GM18511 (cell line): Measurements from ENCODE around the gene CMTM4.
"Not testable (repeated sequence)": the region's sequence is repeated elsewhere in the genome, so short reads cannot be mapped to it uniquely, and the experiment has no call there.

Experiments
- ATAC-seq: cut with Tn5 transposase; IDR thresholded peaks from one replicate; pipeline ENCODE4 v1.9.1; 2021; ENCODE audit warnings: mild to moderate bottlenecking, moderate library complexity; ENCODE audit not compliant: unreplicated experiment

The CMTM4 gene

DNA sequence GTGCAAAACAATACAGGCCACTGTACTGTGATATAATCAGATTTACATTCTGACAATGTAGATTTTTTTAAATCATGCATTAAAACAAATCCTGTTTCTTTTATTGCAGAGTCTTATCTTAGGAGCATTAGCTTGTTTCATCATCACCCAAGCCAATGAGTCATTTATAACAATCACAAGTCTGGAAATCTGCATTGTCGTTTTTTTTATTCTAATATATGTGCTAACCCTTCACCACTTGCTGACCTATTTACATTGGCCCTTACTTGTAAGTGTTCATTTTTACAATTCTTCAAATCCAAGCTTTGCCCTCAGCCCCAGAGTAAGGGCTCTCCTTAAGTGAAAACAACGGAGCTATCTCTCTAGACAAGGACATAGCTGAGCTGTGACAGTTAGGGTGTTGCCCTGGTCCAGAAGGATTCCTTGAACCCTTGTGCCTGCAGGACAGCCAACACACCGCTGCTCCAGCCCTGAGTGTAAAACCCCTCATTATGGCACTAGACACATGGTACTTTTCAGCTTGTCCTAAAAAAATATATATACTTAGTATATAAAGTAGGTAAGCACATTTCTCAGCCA lies 126.6 kb downstream of the CMTM4 start:
- no peak for ATAC-seq

DNA sequence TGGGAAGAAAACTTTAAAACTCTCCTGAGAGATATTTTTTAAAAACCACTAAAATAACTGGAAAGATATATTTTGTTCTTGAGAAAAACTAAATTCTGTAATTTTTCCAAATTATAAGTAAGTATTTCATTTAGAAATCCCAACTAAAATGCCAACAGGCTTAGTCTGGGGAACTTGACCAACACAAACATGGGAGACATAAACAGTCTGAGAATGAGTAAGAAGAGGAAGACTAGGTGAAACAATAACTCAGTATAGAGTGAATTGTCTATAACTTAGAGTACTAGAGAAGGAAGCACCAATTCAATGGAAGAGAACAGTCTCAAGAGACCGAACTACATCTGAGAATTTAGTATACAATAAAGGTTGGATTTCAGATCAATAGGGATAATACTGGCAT lies 127.4 kb downstream of the CMTM4 start:
- no peak for ATAC-seq

DNA sequence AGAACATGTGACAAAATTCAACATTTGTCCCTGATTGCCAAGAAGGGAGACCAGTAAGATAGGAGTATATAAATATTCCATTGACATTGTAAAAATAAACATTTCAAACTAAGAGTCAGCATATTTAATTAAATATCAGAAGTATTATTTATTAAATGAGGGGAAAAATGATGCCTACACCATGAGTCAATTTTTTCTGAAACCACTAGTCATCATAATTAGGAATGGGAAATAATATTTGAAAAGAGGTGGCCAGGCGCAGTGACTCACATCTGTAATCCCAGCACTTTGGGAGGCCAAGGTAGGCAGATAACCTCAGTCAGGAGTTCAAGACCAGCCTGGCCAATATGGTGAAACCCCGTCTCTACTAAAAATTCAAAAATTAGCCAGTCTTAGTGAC lies 128.2 kb downstream of the CMTM4 start:
- ATAC-seq = no peak

DNA sequence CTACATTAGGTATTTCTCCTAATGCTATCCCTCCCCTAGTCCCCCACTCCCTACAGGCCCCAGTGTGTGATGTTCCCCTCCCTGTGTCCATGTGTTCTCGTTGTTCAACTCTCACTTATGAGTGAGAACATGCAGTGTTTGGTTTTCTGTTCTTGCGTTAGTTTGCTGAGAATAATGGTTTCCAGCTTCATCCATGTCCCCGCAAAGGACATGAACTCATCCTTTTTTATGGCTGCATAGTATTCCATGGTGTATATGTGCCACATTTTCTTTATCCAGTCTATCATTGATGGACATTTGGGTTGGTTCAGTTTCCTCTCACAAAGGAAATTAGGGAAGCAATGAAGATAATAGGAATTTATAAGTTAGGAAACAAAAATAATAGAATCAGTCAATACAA lies 129.3 kb downstream of the CMTM4 start:
- ATAC-seq = not testable (repeated sequence)

DNA sequence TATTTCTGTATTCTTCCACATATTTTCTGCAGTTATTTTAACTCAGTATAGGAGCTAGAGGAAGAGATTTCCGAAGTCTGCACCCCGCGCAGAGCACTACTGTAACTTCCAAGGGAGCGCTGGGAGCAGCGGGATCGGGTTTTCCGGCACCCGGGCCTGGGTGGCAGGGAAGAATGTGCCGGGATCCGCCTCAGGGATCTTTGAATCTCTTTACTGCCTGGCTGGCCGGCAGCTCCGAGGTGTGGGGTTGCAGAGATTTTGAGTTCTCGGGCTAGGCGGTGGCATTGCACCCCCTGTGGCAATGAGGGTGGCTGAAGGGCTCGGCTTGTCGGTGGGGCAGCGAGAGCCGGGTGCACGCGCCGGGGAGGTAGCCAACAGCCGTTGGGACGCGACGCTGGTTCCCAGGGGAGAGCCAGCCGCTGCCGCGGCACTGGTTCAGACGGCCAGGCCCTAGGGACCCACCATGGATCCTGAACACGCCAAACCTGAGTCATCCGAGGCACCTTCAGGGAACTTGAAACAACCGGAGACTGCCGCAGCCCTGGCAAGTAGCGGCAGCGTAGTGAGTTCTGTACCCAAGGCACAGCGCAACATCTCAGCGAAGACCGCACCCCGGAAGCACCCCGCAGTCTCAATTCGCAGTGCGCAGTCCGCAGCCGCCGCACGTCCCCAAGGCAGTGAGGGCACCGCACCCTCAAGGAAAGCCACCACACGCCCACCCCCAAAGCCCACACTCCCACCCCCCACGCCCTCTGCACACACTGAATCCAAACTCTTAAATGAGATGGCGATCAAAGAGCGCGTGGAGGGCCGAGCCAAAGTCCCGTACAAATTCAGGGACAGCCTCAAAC lies 130.3 kb downstream of the CMTM4 start, which contains the start of gene CMTM1:
TSS of gene CMTM1 (plus strand) at position 389 of the 851 bp plus-strand sequence. CDS start at position 464, 75 bp downstream.
- ATAC-seq = no peak
